B cell (primary cell): ENCODE data around the gene PDE6A. TPM values are rescaled to one million over a fixed set of nuclear protein-coding genes. Genes with fewer than 3 reads are reported as not detected.

Experiments
- ATAC-seq: fragments of 200-7000 bp; cut with Tn5 transposase; one replicate; pipeline ENCODE4 v1.10.0; 2021; ENCODE audit warnings: low read depth, mild to moderate bottlenecking, moderate number of reproducible peaks, moderate library complexity
- CTCF ChIA-PET: fragments of 350-600 bp; sonication (Branson Sonifier 250); formaldehyde crosslinking; loops from one replicate; lab custom pipeline; 2021; ENCODE audit warnings: antibody characterized with exemption, inconsistent platforms; lab: Charles Lee
- POLR2A ChIA-PET: fragments of 350-600 bp; sonication (Branson Sonifier 250); formaldehyde crosslinking; loops from one replicate; lab custom pipeline; 2021; ENCODE audit warnings: antibody characterized with exemption; lab: Charles Lee
- DNase-seq: peaks from one replicate; pipeline ENCODE4 v3.0.0; 2013
- H2AFZ ChIP-seq: 2 replicates; pipeline ENCODE4 v1.6.1; 2012; ENCODE audit warnings: mild to moderate bottlenecking, low read depth, low read length; ENCODE audit not compliant: insufficient read depth, poor library complexity, severe bottlenecking
- H3K27ac ChIP-seq, 2 donors: 1 replicate in 1 of 2; 2 replicates in 1 of 2; pipeline ENCODE4 v1.5.1; 2012 to 2013; ENCODE audit warnings: low read length in 2 of 2, mild to moderate bottlenecking in 2 of 2, moderate library complexity in 1 of 2
- H3K27me3 ChIP-seq, 4 experiments: fragments of 200-600 bp in 1 of 4; sonication (generic) in 1 of 4; replicated peaks in 1 of 4; 1 replicate in 2 of 4; 2 replicates in 2 of 4; pipeline versions ENCODE4 v1.6.1 to v1.7.0; 2013 to 2016; ENCODE audit warnings: low read length in 3 of 4, mild to moderate bottlenecking in 2 of 4, mixed read lengths in 1 of 4, moderate library complexity in 1 of 4; ENCODE audit not compliant: insufficient read depth in 4 of 4, control insufficient read depth in 3 of 4; ENCODE audit errors: control extremely low read depth in 1 of 4
- H3K36me3 ChIP-seq, 2 experiments: replicated peaks in 1 of 2; 1 replicate in 1 of 2; 2 replicates in 1 of 2; pipeline versions ENCODE4 v1.6.1 to v1.7.1; 2013; ENCODE audit warnings: low read length in 1 of 2; ENCODE audit not compliant: insufficient read depth in 2 of 2, control insufficient read depth in 1 of 2; ENCODE audit errors: control extremely low read depth in 1 of 2, extremely low read depth in 1 of 2
- H3K4me1 ChIP-seq, 2 donors: fragments of 200-600 bp in 1 of 2; sonication (generic) in 1 of 2; 1 replicate in 1 of 2; 2 replicates in 1 of 2; pipeline versions ENCODE4 v1.5.1 to v1.6.1; 2013 to 2017; ENCODE audit warnings: low read length in 2 of 2; ENCODE audit not compliant: control insufficient read depth in 2 of 2, insufficient read depth in 2 of 2
- H3K4me2 ChIP-seq: replicated peaks from 2 replicates; pipeline ENCODE3; 2012; ENCODE audit warnings: mild to moderate bottlenecking, low read depth, low read length; ENCODE audit not compliant: poor library complexity, severe bottlenecking
- H3K4me3 ChIP-seq, 5 experiments: fragments of 200-600 bp in 1 of 5; sonication (generic) in 1 of 5; 1 replicate in 3 of 5; 2 replicates in 2 of 5; pipeline versions ENCODE4 v1.5.1 to v1.7.0; 2011 to 2016; ENCODE audit warnings: low read length in 4 of 5, mild to moderate bottlenecking in 4 of 5, low read depth in 2 of 5, control low read depth in 1 of 5, moderate library complexity in 1 of 5; ENCODE audit not compliant: insufficient read depth in 1 of 5; ENCODE audit errors: control extremely low read depth in 1 of 5, extremely low read depth in 1 of 5
- H3K79me2 ChIP-seq: fragments of 200-600 bp; sonication (generic); one replicate; pipeline ENCODE4 v1.6.0; 2016; ENCODE audit warnings: low read length; ENCODE audit not compliant: control insufficient read depth, insufficient read depth
- H3K9ac ChIP-seq: fragments of 200-600 bp; sonication (generic); 2 replicates; pipeline ENCODE4 v1.6.1; 2017; ENCODE audit warnings: mild to moderate bottlenecking, low read length, moderate library complexity
- H3K9me3 ChIP-seq, 3 donors: one replicate each; pipeline versions ENCODE4 v1.6.1 to v1.7.1; 2013; ENCODE audit warnings: low read length in 2 of 3; ENCODE audit not compliant: control insufficient read depth in 2 of 3, insufficient read depth in 1 of 3; ENCODE audit errors: control extremely low read depth in 1 of 3
- H4K20me1 ChIP-seq: 2 replicates; pipeline ENCODE4 v1.6.0; 2012; ENCODE audit warnings: mild to moderate bottlenecking, low read length; ENCODE audit not compliant: insufficient read depth, control insufficient read depth, poor library complexity, severe bottlenecking
- H3K27ac Mint-ChIP-seq: one replicate; pipeline ENCODE4 v1.8.0; 2021; ENCODE audit warnings: mixed read lengths
- H3K27me3 Mint-ChIP-seq: one replicate; pipeline ENCODE4 v1.8.0; 2021; ENCODE audit warnings: mixed read lengths
- H3K4me1 Mint-ChIP-seq: one replicate; pipeline ENCODE4 v1.8.0; 2021; ENCODE audit warnings: mixed read lengths
- H3K4me3 Mint-ChIP-seq: one replicate; pipeline ENCODE4 v1.8.0; 2021; ENCODE audit warnings: mixed read lengths
- H3K9me3 Mint-ChIP-seq: one replicate; pipeline ENCODE4 v1.8.0; 2022; ENCODE audit warnings: mixed read lengths; ENCODE audit not compliant: insufficient read depth
- EZH2 ChIP-seq: IDR thresholded peaks from 2 replicates; pipeline ENCODE4 v1.6.1; 2012; ENCODE audit warnings: borderline replicate concordance, low read depth, mild to moderate bottlenecking, moderate library complexity, low read length; ENCODE audit not compliant: insufficient read depth, poor library complexity, severe bottlenecking
- WGBS: methylation state at CpG from one replicate; pipeline ENCODE4 v1.1.5; 2013; ENCODE audit warnings: missing lambda C conversion rate; ENCODE audit not compliant: insufficient coverage; 5-methylcytosine and 5-hydroxymethylcytosine counted together
- intact Hi-C: fragments of 100-400 bp; cut with micrococcal nuclease; formaldehyde crosslinking; loops from one replicate; pipeline ENCODE4 v1.10.0; 2022
- polyA plus RNA-seq: library from polyadenylated mRNA; depleted of rRNA; stranded (reverse); fragments of >200 nt; gene quantifications from 2 replicates; pipeline ENCODE4 v1.2.3, GENCODE V29; 2012
- total RNA-seq, 2 donors: library from RNA; stranded (reverse); fragments of 120-200 nt in 1 of 2; gene quantifications; 1 replicate in 1 of 2; 2 replicates in 1 of 2; pipeline versions ENCODE4 v1.2.3 to v1.2.4, GENCODE V29; 2013 to 2022
- TF ChIP-seq, protein P1 (sequence below): fragments of 200-600 bp; IDR thresholded peaks from one replicate; pipeline ENCODE4 v1.8.0; 2022; ENCODE audit warnings: antibody characterized with exemption, mild to moderate bottlenecking

Gene PDE6A
- total and polyA plus RNA-seq, 2 donors (not counting 1 experiment from before 2014, with no cell fraction given) = not detected

DNA sequence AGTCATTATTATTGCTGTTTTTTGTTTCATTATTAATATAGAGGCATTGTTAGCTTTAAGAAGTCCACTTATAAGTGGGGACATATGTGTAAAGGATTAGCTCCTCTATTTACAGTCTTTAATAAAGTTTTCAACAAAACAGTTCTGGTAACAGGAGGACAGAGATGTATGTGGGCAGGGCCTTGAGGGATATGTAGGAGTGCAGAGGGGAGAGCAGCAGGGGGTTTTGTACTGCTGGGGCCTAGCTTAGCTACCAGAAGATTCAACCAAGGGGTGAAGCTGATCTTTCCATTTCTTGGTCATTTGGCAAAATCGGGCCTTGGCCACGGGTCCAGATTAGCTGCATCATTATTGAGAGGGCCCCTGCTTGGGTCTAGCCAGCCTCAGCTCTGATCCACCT lies 124.6 kb downstream of the PDE6A start:
- CTCF ChIA-PET = interaction anchor here (1.0 to 1.9 kb wide), 3 partner anchors 8 to 183 kb away, joined by 3 to 9 read pairs (median 5); no protein-coding TSS in a partner anchor
- Mint-ChIP-seq H3K27me3 (no peaks in the 10 kb centered on the region), H3K9me3 (no peaks in the 10 kb centered on the region), H3K27ac (no peak overlapping the region), H3K4me3 (no peak overlapping the region), H3K4me1 (peaks cover 3% of the 10 kb centered on the region)
- intact Hi-C loops = no loop called here
- H3K27me3 ChIP-seq = no peaks in the 10 kb centered on the region
- no peak overlapping the region for H3K9ac ChIP-seq
- DNase-seq = no peak
- no peaks in the 10 kb centered on the region for H3K79me2 ChIP-seq
- H3K36me3 ChIP-seq = peaks cover 0 to 3% of the 10 kb centered on the region in 2 experiments
- POLR2A ChIA-PET = no interaction called here
- H3K9me3 ChIP-seq = no peaks in the 10 kb centered on the region
- WGBS = 96% methylated on average over 2 of the region's 2 CpGs
- ATAC-seq = no peak
- TF ChIP-seq EZH2 = no peak
- TF ChIP-seq, protein P1, sequence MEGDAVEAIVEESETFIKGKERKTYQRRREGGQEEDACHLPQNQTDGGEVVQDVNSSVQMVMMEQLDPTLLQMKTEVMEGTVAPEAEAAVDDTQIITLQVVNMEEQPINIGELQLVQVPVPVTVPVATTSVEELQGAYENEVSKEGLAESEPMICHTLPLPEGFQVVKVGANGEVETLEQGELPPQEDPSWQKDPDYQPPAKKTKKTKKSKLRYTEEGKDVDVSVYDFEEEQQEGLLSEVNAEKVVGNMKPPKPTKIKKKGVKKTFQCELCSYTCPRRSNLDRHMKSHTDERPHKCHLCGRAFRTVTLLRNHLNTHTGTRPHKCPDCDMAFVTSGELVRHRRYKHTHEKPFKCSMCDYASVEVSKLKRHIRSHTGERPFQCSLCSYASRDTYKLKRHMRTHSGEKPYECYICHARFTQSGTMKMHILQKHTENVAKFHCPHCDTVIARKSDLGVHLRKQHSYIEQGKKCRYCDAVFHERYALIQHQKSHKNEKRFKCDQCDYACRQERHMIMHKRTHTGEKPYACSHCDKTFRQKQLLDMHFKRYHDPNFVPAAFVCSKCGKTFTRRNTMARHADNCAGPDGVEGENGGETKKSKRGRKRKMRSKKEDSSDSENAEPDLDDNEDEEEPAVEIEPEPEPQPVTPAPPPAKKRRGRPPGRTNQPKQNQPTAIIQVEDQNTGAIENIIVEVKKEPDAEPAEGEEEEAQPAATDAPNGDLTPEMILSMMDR = no peak
- H3K4me1 ChIP-seq = no peaks in the 10 kb centered on the region
- no peak overlapping the region for H3K27ac ChIP-seq
- no peaks in the 10 kb centered on the region for H4K20me1 ChIP-seq
- H3K4me3 ChIP-seq = no peak overlapping the region
- H3K4me2 ChIP-seq = no peak overlapping the region
- H2AFZ ChIP-seq = no peak overlapping the region

- ATAC-seq = no peak
- Histone ChIP-seq H3K4me1 (no peaks in the 10 kb centered on the region), H3K79me2 (no peaks in the 10 kb centered on the region), H3K9ac (no peak overlapping the region), H3K27ac (no peak overlapping the region), H3K9me3 (no peaks in the 10 kb centered on the region), H3K4me3 (no peak overlapping the region), H3K27me3 (no peaks in the 10 kb centered on the region), H3K36me3 (peaks cover 0 to 3% of the 10 kb centered on the region in 2 experiments), H3K4me2 (no peak overlapping the region), H2AFZ (no peak overlapping the region), H4K20me1 (no peaks in the 10 kb centered on the region)
- DNase-seq = no peak
- H3K4me1 Mint-ChIP-seq = peaks cover 3% of the 10 kb centered on the region
- POLR2A ChIA-PET = no interaction called here
- no peaks in the 10 kb centered on the region for H3K9me3 Mint-ChIP-seq
- H3K4me3 Mint-ChIP-seq = no peak overlapping the region
- no CpG with 5 or more reads among the region's 4 CpGs for WGBS
- no peak for TF ChIP-seq EZH2
- TF ChIP-seq, protein P1 = no peak
- CTCF ChIA-PET = interaction anchor here (0.6 to 1.0 kb wide), 4 partner anchors 10 to 321 kb away, joined by 3 to 5 read pairs (median 4); no protein-coding TSS in a partner anchor
- no peaks in the 10 kb centered on the region for H3K27me3 Mint-ChIP-seq
- intact Hi-C loops = no loop called here
- H3K27ac Mint-ChIP-seq = no peak overlapping the region
Measured at GRCh38 chr5:149818116-149818515, 126.5 kb downstream of the PDE6A start.
